CMK (cell line): ENCODE measurements around the gene CHRM5.
"Not testable (repeated sequence)": the region's sequence is repeated elsewhere in the genome, so short reads cannot be mapped to it uniquely, and the experiment has no call there.

Experiments used
- DNase-seq: peaks from one replicate; pipeline ENCODE4 v3.0.0-alpha.2; 2010; ENCODE audit warnings: low read depth

CHRM5 gene

DNA sequence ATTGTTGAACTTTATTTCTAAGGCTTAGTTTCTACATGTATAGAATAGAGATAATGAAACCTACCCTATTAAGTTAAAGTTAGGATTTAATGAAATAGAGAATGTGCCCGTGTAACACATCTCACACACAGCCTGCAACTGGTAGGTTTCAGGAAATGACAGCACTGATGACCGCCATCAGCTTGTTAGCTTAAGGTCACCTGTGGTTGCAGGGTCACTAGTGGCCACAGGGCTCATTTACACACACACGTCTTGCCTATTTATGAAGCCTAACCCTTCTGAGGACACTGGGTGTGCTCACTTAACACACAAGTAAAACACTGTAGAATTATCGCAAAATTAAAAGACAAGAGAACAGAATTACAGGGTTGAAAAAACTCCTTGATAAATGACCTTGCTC is 20.1 kb downstream of the CHRM5 start:
- no peak for DNase-seq

DNA sequence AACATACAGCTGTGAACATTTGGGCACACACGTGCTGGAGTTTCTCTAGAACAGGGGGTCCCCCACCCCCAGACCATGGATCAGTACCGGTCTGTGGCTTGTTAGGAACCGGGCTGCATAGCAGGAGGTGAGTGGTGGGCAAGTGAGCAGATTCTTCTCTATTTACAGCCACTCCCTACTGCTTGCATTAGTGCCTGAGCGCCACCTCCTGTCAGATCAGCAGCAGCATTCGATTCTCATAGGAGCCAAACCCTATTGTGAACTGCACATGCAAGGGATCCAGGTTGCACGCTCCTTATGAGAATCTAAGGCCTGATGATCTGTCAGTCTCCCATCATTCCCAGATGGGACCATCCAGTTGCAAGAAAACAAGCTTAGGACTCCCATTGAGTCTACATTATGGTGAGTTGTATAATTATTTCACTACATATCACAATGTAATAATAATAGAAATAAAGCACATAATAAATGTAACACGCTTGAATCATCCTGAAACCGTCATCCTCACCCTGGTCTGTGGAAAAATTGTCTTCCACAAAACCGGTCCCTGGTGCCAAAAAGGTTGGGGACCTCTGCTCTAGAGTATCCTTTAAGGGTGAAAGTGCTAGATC is 25.8 kb downstream of the CHRM5 start:
- DNase-seq: no peak

DNA sequence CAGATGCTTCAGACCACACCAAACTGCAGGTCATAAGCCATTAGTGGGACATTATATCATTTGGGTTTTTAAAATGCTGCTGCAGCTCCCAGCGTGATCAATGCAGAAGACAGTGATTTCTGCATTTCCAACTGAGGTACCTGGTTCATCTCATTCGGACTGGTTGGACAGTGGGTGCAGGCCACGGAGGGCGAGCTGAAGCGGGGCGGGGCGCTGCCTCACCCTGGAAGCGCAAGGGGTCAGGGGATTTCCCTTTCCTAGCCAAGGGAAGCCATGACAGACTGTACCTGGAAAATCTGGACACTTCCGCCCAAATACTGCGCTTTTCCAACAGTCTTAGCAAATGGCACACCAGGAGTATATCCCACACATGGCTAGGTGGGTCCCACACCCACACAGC is 27.4 kb downstream of the CHRM5 start:
- DNase-seq: not testable (repeated sequence)

DNA sequence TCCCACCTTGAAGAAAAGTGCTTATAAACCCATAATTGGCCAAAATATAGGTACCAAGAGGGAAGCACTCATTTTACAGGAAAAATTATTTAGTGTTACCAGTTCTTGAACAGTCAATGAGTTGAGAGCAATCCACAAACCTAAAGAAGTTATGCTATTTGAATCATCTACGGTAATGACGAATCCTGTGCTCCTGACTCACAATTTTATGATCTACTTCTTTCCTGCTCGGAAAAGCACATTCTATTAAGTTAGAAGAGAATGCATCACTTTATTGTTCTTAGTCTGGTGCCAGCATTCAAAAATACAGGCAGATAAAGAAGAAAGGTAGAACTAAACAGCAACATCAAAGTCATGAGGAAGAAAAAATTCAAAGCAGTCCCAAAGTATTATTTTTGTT is 33.2 kb downstream of the CHRM5 start:
- DNase-seq: no peak

DNA sequence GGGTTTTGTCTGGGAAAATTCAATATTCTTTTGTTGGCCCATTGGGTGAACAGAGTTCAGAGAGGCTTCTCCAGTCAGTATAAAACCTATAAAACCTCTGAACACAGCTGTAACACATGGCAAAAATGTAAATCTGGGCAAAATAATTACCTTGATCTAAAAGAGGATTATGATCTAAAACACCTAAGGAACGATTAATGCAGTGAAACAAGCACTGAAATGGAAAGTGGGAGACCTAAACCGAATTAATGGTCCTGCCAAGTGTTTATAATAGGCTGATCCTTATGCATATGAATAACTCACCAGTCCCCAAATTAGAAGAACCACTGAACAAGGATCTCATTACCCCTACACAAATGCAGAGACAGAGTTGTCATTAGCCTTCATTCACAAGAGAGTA is 38.1 kb downstream of the CHRM5 start:
- no peak for DNase-seq

DNA sequence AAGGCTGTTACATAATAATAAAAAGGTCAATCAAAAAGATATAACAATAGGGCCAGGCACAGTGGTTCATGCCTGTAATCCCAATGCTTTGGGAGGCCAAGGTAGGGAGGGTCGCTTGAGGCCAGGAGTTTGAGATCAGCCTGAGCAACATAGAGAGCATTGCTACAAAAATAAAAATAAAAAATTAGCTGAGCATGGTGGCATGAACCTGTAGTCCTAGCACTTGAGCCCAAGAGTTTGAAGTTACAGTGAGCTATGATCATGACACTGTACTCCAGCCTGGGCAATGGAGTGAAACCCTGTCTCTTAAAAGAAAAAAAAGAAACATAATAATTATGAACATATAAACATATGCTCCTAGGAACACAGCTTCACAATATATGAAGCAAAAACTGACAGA is 41.4 kb downstream of the CHRM5 start:
- DNase-seq: no peak

DNA sequence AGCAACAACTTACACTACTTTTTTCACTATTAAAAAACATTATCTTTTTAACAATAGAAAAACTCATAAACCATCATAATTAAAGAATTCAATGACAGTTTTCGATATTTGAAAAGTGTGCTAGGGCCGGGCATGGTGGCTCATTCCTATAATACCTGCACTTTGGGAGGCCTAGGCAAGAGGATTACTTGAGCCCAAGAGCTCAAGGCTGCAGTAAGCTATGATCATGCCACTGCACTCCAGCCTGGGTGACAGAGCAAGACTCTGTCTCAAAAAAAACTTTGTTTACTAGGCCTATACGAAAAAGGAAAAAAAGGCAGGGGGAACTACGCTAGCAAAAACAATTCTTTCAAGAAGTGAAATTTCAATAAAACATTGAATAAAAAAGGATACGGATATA is 42.6 kb downstream of the CHRM5 start:
- no peak for DNase-seq

DNA sequence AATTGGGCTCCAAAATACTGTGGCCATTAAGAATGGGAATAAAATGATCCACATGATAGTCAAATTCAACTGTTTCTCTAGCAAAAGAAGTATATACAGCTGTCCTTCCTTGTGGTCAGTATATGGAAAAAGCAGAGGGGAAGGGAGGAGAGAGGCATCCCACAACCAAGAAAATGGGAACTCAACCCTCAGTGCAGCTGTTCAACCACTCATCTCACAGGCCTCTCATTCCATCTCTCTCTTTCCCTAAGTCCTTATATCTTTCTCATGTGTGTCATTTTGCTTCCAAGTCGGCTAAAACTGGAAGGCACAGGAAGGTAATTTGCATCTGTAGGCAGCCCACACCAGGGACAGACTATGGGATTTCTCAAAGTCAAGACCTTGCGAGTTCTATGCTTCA is 43.2 kb downstream of the CHRM5 start:
- DNase-seq: no peak

DNA sequence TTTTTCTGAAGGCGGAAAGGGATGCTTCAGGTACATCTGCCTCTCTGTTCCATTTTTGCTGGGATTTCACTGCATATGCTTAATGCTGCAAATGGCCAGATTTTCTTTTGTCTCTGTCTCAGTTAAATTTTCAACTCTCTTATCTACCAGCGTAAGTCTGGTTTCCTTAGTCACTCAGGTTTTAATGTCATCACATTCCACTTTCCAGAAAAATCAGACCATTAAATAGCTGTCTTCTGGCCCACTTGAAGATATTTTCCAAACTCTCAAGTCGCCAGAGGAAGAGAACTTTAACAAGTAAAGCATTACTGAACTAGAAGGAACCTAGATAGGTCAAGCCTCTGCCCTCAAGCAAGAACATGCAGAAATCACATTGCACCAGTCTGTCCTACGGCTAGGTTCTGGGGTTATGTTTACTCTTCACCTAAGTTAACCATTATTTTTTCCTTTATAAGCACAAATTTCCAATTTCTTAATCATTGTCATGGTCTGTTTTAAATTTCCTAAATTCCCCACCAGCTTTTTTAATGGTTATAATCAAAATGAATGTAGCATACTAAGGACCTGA is 44.2 kb downstream of the CHRM5 start:
- no peak for DNase-seq

DNA sequence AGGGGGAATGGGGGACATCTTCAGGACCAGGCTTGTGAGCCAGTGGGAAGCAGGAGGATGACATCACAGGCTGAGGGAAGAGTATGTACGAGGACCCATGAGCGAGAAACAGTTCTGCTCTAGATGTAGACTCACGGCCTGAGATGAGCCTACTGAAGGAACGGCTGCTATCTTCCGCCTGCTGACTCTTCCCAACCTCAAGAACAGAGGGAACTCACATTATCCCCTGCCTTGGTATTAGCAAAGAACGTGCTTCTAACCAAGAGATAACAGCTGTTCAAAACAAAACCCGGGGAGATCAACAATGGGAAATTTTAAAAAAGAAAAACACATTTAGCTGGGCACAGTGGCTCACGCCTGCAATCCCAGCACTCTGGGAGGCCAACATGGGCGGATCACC is 45.4 kb downstream of the CHRM5 start:
- no peak for DNase-seq

DNA sequence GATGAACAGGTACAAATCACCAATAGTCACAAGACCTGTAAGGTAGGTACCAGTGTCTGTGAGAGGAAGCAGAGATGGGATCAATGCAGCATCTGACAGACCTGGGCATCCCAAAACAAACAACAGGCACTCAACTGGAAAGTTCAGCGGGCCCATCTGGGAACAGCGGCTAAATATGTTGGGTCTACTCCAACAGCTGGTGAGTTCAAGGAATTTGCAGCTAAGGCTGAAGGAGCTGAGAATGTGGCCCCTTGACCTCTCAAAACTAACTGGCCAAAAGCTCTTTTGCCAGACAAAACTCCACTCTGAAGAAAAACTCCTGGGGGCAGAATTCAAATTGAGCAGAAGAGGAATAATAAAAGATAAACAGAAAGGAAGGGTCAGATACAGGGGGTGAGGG is 46.3 kb downstream of the CHRM5 start:
- no peak for DNase-seq

DNA sequence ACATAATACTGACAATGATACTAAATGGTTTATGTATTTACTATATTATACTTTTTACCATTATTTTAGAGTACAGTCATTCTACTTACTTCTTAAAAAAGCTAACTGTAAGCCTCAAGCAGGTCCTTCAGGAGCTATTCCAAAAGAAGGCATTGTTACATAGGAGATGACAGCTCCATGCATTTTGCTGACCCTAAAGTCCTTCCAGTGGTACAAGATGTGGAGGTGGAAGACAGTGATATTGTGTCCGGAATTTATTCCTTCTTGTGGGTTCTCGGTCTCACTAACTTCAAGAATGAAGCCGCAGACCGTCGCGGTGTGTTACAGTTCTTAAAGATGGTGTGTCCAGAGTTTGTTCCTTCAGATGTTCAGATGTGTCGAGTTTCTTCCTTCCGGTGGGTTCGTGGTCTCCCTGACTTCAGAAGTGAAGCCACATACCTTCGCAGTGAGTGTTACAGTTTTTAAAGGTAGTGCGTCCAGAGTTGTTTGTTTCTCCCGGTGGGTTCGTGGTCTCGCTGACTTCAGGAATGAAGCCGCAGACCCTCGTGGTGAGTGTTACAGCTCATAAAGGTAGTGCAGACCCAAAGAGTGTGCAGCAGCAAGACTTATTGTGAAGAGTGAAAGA is 49.8 kb downstream of the CHRM5 start:
- DNase-seq: no peak

DNA sequence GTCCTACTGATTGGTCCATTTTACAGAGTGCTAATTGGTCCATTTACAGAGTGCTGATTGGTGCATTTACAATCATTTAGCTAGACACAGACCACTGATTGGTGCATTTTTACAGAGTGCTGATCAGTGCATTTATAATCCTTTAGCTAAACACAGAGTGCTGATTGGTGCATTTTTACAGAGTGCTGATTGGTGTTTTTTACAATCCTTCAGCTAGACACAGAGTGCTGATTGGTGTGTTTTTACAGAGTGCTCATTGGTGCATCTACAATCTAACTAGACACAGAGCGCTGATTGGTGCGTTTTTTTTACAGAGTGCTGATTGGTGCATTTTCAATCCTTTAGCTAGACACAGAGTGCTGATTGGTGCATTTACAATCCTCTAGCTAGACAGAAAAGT is 50.4 kb downstream of the CHRM5 start:
- not testable (repeated sequence) for DNase-seq

DNA sequence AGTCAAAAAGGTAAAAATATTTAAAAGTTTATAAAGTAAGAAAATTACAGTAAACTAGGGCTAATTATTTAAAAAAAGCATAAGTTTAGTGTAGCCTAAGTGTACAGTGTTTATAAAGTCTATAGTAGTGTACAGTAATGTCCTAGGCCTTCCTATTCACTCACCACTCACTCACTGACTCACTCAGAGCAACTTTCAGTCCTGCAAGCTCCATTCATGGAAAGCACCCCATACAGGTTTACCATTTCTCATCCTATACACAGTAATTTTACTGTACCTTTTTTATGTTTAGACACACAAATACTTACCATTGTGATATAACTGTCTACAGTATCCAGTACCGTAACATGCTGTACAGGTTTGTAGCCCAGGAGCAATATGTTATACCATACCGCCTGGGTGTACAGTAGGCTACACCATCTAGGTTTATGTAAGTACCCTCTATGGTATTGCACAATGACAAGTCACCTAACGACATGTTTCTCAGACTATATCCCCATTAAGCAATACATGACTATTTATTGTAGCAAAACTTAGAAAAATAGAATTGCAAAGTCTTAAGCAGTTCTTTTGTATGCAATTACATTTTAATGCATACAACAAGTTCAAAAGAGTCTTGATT is 51.2 kb downstream of the CHRM5 start:
- DNase-seq: no peak

DNA sequence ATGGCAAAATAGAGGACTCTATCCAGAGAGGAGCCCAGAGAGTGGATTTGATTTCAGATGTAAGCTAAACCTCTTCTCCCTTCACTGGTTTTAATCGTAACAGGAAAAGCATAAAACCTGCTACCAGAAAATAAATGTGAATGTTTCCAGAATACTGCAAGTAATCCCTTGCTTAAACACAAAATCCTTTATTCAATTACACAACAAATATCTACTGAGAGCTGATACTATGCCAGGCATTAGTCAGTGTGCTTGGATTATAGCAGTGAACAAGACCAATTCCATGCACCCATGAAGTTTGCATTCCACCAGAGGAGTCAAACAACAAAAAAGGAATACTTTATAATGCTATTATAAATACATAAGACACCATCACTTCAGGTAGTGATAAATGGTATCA is 55.6 kb downstream of the CHRM5 start:
- DNase-seq: no peak

DNA sequence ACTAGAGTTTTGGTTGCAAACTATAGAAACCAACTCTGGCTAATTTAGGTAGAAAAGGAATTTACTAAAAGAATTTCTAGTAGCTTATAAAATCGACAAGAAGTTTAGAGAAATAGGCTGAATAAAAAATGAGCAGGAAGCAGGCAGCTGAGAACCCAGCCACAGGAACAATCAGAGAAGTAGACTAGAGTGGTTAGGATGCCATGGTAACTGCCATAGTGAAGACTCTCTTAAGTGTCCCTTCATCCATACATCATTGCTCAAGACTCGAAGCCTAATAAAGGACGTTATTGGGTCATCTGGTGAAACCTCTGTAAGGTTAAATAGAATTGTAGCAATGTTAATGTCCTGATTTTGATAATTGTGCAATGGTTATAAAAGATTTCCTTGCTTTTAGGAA is 57.0 kb downstream of the CHRM5 start:
- no peak for DNase-seq

DNA sequence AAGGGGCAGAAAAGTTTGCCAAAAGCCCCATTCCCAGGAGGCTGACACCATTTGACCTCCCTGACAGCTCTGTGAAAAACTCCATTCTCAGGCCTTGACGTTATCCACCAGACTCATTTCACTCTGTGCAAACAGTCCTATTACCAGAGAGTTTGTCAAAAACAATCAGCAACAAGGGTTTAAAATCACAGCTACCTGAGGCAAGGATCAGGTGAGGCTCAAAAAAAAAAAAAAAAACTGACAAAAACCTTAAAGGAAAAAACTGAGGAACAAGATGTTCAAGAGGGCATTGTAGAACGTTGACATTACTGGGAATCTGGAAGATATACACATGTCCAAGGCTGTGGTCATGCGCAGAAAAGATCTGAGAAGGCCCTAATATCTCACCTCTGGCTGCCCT is 59.3 kb downstream of the CHRM5 start:
- no peak for DNase-seq

DNA sequence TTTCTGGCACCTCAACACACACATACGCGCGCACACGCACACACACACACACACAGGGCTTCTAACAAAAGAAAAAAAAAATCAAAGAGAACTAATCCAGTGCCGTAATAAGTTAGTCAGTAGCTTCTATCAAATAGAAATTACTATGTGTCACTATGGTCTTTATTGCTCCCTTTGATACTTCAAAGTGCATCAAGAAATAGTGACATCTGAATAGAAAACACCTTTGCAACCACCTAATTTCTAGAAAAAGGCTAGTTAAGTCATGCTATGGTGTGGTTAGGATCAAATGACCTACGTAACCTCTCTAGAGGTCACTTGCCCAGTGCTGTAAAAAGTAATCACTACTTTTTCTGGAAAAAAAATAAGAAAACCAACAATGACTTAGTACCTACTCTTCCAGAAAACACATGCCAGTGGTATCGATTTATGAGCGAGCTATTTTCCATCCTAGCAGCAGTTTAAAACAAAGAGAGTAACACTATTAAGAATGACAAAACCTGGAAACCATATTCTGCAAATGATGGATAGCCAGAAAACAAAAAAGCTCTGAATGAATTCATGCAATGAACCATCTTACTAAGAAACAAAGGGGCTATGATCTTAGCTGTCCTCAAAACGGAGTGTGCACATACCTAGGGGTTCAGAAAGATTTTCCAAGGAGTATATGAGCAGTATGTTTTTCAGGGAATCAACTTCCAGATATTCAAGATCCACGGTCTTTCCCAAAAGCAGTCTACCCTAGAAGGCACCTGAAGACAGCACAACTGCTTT is 63.9 kb downstream of the CHRM5 start:
- no peak for DNase-seq

DNA sequence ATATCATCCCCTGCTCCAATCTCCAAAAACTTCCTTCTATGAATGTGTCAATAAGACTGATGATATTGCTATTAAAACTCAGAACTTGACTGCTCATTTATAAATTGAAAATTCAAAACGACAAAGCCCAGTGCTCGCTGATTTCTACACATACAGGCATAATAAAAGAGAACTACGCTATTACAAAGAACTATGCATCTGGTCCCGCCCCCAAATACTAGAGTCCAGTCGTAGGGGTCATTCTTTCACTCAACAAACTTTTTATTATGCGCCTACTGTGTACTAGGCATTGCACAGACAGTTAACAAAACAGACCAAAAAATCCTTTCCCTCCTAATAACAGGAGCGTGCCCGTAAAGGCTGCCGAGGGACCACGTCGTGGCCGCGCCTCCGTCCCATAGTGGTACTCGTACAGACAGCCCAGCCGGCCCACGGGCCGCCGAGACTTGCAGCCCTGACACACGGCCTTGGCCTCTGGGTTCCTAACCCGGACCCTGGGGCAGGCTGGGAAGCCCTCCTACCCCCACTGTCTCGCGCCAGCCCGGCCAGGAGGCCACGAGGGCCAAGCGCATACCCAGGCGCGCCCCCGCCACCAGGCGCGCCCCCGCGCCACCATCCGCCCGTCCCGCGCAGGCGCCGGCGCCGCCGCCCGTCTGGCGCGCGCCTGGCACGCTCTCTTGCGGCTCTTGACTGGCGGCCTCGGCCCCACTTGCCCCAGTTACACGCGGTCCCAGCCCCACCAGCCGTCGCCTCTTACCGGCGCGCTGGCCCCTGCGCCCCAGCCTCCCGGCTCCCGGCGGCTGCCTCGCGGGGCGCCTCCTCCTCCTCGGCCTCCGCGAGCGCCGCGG is 70.0 kb downstream of the CHRM5 start:
- DNase-seq: no peak

DNA sequence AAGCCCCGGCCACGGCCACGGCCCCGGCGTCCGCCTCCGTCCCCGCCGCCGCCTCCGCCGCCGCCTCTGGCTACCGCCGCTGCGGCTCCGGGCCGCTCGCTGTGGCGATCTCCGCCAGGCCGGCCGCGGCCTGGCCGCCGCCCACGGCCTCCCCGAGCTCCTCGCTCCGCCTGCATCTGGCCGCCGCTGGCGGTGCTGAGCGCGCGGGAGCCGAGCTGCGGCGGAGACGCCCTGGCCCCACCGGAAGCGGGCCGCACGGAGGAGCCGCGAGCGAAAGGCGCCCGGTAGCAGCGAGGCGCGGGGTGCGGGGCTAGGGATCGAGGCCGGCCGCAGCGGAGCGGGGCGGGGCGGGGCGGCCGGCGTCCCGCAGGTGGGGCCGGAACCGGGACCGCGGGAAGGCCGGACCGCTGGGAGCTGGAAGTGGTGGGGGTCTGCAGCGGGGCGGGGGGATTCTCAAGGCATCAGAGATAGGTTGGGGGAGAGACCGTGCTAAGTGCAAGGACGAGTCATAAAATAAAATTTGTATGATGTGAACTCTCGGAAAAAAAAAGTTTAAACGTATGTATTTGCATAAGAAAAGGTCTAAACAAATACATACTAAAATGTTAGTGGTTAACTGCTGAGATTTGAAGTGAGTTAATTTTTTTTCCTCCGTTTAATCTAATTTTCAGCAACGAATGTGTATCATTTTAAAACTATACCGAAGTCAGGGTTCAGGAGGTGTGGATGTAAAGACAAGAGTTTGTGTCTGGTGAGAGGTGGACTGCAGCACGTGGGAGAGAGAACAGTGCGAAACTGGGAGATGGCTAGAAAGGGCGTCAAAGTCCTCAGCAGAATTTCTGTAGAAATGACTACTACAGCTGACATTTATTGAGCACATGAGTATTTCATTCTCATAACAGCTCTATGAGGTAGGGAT is 70.8 kb downstream of the CHRM5 start, which contains the start of gene AVEN:
TSS of gene AVEN (minus strand) at position 334 of the 919 bp plus-strand sequence. CDS start at position 176, 158 bp downstream.
- no peak for DNase-seq

DNA sequence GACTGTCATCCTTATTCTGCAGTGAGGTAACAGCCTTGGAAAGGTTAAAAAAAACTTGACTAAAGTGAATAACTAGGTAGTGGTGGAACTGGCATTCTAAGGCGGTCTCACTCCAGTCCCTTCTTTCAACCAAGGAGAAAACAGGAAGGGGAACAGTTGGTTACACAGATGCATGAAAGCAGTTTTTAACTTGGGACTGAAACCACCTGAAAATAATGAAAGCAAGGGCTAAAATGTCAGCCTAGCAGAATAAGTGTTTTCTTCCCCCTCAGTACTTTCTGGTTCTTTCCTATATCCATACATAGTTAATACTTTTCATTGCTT is 71.5 kb downstream of the CHRM5 start:
- DNase-seq: no peak
